Measurements from ENCODE around the gene ARHGEF17.

GRCh38 chr11:73404048-73404447 lies 96.0 kb downstream of the ARHGEF17 start:
- TF ChIP-seq CTCF (conservative IDR thresholded peaks at IDR 0.05 in 1 of 2, IDR thresholded peaks at IDR 0.05 in 1 of 2; ENCODE audit: low read depth in 1 of 2, low read length in 2 of 2) (peak; percentile 52 to 89), EZH2 (IDR thresholded peaks at IDR 0.05; ENCODE audit: low read length, missing control alignments) (no peak)
